Subcutaneous adipose tissue (tissue), 4 donors: ENCODE measurements around the gene DCUN1D5. TPM values are rescaled to one million over a fixed set of nuclear protein-coding genes. Genes with fewer than 3 reads are reported as not detected.

Experiments
- total RNA-seq, 4 donors: library from RNA; depleted of rRNA; stranded (reverse); fragments of >200 nt; gene quantifications; one replicate each; pipeline ENCODE4 v1.1.0, GENCODE V29; 2016
- TF ChIP-seq, protein P1 (sequence below): fragments of 450-650 bp; IDR thresholded peaks from one replicate; pipeline ENCODE4 v1.5.1; 2016; ENCODE audit warnings: low read depth, mild to moderate bottlenecking, control low read depth, antibody characterized with exemption, moderate library complexity

The DCUN1D5 gene
- total RNA-seq, 4 donors from 2014 or later = 23.8 to 47.8 (median 37.2) TPM

DNA sequence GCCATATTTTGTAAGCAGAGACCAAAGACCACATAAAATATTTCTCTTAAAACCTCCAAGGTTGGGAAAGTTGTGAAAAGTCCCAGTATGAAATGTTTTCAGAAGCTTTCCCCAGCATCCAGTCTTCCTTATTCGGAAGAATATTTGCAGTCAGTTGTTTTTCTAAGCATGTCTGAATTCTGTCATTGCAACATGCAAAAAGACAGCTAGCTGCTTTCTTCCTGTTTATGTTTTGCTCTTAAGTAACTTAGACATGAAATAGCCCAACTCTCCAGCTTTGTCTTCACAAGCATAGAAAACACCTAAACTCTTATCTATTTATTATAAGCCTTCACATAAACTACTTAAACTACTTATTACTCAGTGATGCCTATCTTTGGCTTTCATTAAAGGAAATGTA is 78.5 kb downstream of the DCUN1D5 start:
- TF ChIP-seq, protein P1, sequence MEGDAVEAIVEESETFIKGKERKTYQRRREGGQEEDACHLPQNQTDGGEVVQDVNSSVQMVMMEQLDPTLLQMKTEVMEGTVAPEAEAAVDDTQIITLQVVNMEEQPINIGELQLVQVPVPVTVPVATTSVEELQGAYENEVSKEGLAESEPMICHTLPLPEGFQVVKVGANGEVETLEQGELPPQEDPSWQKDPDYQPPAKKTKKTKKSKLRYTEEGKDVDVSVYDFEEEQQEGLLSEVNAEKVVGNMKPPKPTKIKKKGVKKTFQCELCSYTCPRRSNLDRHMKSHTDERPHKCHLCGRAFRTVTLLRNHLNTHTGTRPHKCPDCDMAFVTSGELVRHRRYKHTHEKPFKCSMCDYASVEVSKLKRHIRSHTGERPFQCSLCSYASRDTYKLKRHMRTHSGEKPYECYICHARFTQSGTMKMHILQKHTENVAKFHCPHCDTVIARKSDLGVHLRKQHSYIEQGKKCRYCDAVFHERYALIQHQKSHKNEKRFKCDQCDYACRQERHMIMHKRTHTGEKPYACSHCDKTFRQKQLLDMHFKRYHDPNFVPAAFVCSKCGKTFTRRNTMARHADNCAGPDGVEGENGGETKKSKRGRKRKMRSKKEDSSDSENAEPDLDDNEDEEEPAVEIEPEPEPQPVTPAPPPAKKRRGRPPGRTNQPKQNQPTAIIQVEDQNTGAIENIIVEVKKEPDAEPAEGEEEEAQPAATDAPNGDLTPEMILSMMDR = no peak

Other genes with a start within 250 kb of the DCUN1D5 start
- gene MMP3, start 248.6 kb downstream of the DCUN1D5 start, total RNA-seq = 100 to 1,000 TPM in 2 of 4 donors, 1 to 10 TPM in 2; 5.4 to 672 (median 67.4) TPM
- gene MMP12, start 217.2 kb downstream of the DCUN1D5 start, total RNA-seq = 10 to 100 TPM in 1 of 4 donors, not detected in 3; 17.0 TPM
- under 1 TPM in 2 of 4 donors, not detected in 2; 0.38 to 0.44 TPM for gene MMP13, start 136.4 kb downstream of the DCUN1D5 start, total RNA-seq
- gene DYNC2H1, start 17.3 kb upstream of the DCUN1D5 start, total RNA-seq = 10 to 100 TPM; 24.0 to 46.0 (median 34.9) TPM